ENCODE data around the gene MCF2L2.

- TF ChIP-seq CTCF (conservative IDR thresholded peaks at IDR 0.05) (no peak), EZH2 (IDR thresholded peaks at IDR 0.05; ENCODE audit: low read depth) (no peak)
Observed at GRCh38 chr3:183454064-183454463, 25.6 kb upstream of the MCF2L2 start.
